Endodermal cell (in vitro differentiated cells): ENCODE measurements around the gene ESRRA. TPM values are rescaled to one million over a fixed set of nuclear protein-coding genes. Genes with fewer than 3 reads are reported as not detected.

Experiments
- DNase-seq: peaks from one replicate; pipeline ENCODE4 v3.0.0-alpha.2; 2017
- H3K27ac ChIP-seq: 2 replicates; pipeline ENCODE4 v1.5.1; 2013; ENCODE audit warnings: mild to moderate bottlenecking, low read depth, low read length, moderate library complexity
- H3K27me3 ChIP-seq: 2 replicates; pipeline ENCODE4 v1.6.1; 2013; ENCODE audit warnings: mild to moderate bottlenecking, low read length, moderate library complexity; ENCODE audit not compliant: insufficient read depth, control insufficient read depth, poor library complexity, severe bottlenecking
- H3K36me3 ChIP-seq: 2 replicates; pipeline ENCODE4 v1.7.0; 2013; ENCODE audit warnings: mild to moderate bottlenecking, low read length, moderate library complexity; ENCODE audit not compliant: control insufficient read depth, insufficient read depth
- H3K4me1 ChIP-seq: one replicate; pipeline ENCODE4 v1.7.0; 2013; ENCODE audit warnings: low read length; ENCODE audit not compliant: control insufficient read depth, insufficient read depth
- H3K4me3 ChIP-seq: 2 replicates; pipeline ENCODE4 v1.5.1; 2013; ENCODE audit warnings: mild to moderate bottlenecking, low read length, moderate library complexity
- H3K9ac ChIP-seq: 2 replicates; pipeline ENCODE4 v1.6.1; 2013; ENCODE audit warnings: mild to moderate bottlenecking, low read length, moderate library complexity; ENCODE audit not compliant: poor library complexity, severe bottlenecking; ENCODE audit errors: extremely low read depth
- H3K9me3 ChIP-seq: 2 replicates; pipeline ENCODE4 v1.6.1; 2013; ENCODE audit warnings: mild to moderate bottlenecking, low read length, moderate library complexity; ENCODE audit not compliant: control insufficient read depth
- H3K27ac Mint-ChIP-seq: 2 replicates; pipeline ENCODE4 v1.8.0; 2020; ENCODE audit warnings: mixed read lengths
- H3K27me3 Mint-ChIP-seq: 2 replicates; pipeline ENCODE4 v1.8.0; 2021; ENCODE audit warnings: mild to moderate bottlenecking, mixed read lengths; ENCODE audit not compliant: insufficient read depth
- H3K36me3 Mint-ChIP-seq: 2 replicates; pipeline ENCODE4 v1.8.0; 2020; ENCODE audit warnings: low read depth, mixed read lengths
- H3K4me1 Mint-ChIP-seq: 2 replicates; pipeline ENCODE4 v1.8.0; 2020; ENCODE audit warnings: mixed read lengths
- H3K4me3 Mint-ChIP-seq: 2 replicates; pipeline ENCODE4 v1.8.0; 2020; ENCODE audit warnings: mild to moderate bottlenecking, moderate library complexity, mixed read lengths
- H3K9me3 Mint-ChIP-seq: 2 replicates; pipeline ENCODE4 v1.8.0; 2020; ENCODE audit warnings: mild to moderate bottlenecking, mixed read lengths
- WGBS, 2 experiments: methylation state at CpG; one replicate each; pipeline versions ENCODE4 v1.1.5 to v1.1.7; 2013; ENCODE audit warnings: missing lambda C conversion rate in 2 of 2, mixed read lengths in 1 of 2; ENCODE audit not compliant: insufficient coverage in 1 of 2, insufficient read length in 1 of 2; 5-methylcytosine and 5-hydroxymethylcytosine counted together
- total RNA-seq, 2 donors: library from RNA; stranded (reverse); fragmentation: NEBNext Ultra II Directional in 1 of 2; extraction: Animal tissue kit (Norgen Biotek cat#: 25700) in 1 of 2; gene quantifications; 2 replicates in 1 of 2; 3 replicates in 1 of 2; pipeline ENCODE4 v1.2.1, GENCODE V29; 2021
- TF ChIP-seq, protein P1 (sequence below): fragments of 200-600 bp; sonication (generic); conservative IDR thresholded peaks from 2 replicates; pipeline ENCODE4 v1.5.0; 2021; ENCODE audit warnings: antibody characterized with exemption, mild to moderate bottlenecking

The ESRRA gene
- total RNA-seq, 2 donors from 2014 or later, result 22.8 to 34.5 TPM

DNA sequence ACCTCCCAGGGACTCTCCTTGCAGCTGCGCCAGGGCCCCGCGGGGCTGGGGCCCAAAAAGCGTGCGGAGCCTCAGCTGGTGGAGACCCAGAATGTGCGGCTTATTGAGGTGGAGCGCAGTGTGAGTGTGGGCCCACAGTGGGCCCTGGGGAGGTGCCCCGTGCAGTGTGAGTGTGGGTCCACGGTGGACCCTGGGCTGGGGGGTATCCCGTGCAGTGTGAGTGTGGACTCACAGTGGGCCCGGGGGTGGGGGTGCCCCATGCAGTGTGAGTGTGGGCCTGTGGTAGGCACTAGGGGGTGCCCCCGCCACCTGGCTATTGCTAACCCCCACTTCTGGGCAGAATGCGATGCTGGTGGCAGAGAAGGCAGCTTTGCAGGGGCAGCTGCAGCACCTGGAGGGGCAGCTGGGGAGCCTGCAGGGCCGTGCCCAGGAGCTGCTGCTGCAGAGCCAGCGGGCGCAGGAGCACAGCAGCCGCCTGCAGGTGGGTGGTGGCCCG, 45.9 kb downstream of the ESRRA start:
- no peak overlapping the region for H3K27ac ChIP-seq
- Mint-ChIP-seq H3K36me3 (no peaks in the 10 kb centered on the region), H3K9me3 (no peaks in the 10 kb centered on the region), H3K27me3 (no peaks in the 10 kb centered on the region), H3K4me3 (no peak overlapping the region), H3K4me1 (peaks cover 4% of the 10 kb centered on the region), H3K27ac (no peak overlapping the region)
- H3K9me3 ChIP-seq, result no peaks in the 10 kb centered on the region
- H3K36me3 ChIP-seq, result no peaks in the 10 kb centered on the region
- H3K9ac ChIP-seq, result no peak overlapping the region
- TF ChIP-seq, protein P1, sequence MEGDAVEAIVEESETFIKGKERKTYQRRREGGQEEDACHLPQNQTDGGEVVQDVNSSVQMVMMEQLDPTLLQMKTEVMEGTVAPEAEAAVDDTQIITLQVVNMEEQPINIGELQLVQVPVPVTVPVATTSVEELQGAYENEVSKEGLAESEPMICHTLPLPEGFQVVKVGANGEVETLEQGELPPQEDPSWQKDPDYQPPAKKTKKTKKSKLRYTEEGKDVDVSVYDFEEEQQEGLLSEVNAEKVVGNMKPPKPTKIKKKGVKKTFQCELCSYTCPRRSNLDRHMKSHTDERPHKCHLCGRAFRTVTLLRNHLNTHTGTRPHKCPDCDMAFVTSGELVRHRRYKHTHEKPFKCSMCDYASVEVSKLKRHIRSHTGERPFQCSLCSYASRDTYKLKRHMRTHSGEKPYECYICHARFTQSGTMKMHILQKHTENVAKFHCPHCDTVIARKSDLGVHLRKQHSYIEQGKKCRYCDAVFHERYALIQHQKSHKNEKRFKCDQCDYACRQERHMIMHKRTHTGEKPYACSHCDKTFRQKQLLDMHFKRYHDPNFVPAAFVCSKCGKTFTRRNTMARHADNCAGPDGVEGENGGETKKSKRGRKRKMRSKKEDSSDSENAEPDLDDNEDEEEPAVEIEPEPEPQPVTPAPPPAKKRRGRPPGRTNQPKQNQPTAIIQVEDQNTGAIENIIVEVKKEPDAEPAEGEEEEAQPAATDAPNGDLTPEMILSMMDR, result no peak
- no peak overlapping the region for H3K4me3 ChIP-seq
- H3K27me3 ChIP-seq, result no peaks in the 10 kb centered on the region
- 91 to 93% methylated on average over 12 to 18 of the region's 18 CpGs for WGBS, 2 experiments
- no peak for DNase-seq
- H3K4me1 ChIP-seq, result peaks cover 4% of the 10 kb centered on the region

DNA sequence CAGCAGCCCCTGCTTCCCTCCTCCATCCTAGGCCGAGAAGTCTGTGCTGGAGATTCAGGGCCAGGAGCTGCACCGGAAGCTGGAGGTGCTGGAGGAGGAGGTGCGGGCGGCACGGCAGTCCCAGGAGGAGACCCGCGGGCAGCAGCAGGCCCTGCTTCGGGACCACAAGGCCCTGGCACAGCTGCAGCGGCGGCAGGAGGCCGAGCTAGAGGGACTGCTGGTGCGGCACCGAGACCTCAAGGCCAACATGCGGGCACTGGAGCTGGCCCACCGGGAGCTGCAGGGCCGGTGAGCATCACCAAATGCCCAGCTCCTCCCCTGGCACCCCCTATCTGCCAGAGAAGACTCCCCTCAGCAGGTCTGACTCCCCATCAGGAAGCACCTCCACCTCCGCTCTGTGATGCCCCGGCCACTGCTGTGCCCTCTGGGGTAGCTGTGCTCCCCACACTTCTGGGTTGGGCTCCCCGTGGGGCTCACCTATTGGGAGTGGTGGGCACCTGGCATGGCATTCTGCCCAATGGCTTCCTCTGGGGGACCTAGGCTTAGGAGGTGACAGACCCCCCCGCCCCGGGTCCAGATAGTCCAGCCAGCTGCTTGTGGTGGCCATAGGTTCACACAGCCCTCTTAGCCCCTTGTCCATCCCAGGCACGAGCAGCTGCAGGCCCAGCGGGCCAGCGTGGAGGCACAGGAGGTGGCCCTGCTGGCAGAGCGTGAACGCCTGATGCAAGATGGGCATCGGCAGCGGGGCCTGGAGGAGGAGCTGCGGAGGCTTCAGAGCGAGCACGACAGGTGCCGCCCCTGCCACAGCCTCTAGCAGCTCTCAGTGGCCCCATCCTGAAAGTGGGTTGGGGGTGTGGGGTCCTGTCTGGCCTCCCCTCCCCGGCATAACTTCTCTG, 47.0 kb downstream of the ESRRA start:
- Mint-ChIP-seq H3K4me3 (no peak overlapping the region), H3K36me3 (no peaks in the 10 kb centered on the region), H3K27me3 (no peaks in the 10 kb centered on the region), H3K4me1 (peaks cover 7% of the 10 kb centered on the region), H3K9me3 (no peaks in the 10 kb centered on the region), H3K27ac (no peak overlapping the region)
- no peaks in the 10 kb centered on the region for H3K27me3 ChIP-seq
- H3K27ac ChIP-seq, result no peak overlapping the region
- 92 to 94% methylated on average over 21 to 33 of the region's 33 CpGs for WGBS, 2 experiments
- DNase-seq, result no peak
- no peaks in the 10 kb centered on the region for H3K9me3 ChIP-seq
- H3K4me3 ChIP-seq, result no peak overlapping the region
- H3K4me1 ChIP-seq, result peaks cover 4% of the 10 kb centered on the region
- H3K9ac ChIP-seq, result no peak overlapping the region
- H3K36me3 ChIP-seq, result no peaks in the 10 kb centered on the region
- TF ChIP-seq, protein P1, result no peak

GRCh38 chr11:64352995-64353714, 47.8 kb downstream of the ESRRA start:
- 85 to 94% methylated on average over 14 to 34 of the region's 34 CpGs for WGBS, 2 experiments
- H3K4me1 ChIP-seq, result peaks cover 4% of the 10 kb centered on the region
- Mint-ChIP-seq H3K4me3 (no peak overlapping the region), H3K4me1 (peaks cover 7% of the 10 kb centered on the region), H3K27me3 (no peaks in the 10 kb centered on the region), H3K9me3 (no peaks in the 10 kb centered on the region), H3K36me3 (no peaks in the 10 kb centered on the region), H3K27ac (no peak overlapping the region)
- no peak overlapping the region for H3K9ac ChIP-seq
- TF ChIP-seq, protein P1, result no peak
- no peaks in the 10 kb centered on the region for H3K27me3 ChIP-seq
- no peaks in the 10 kb centered on the region for H3K9me3 ChIP-seq
- H3K36me3 ChIP-seq, result no peaks in the 10 kb centered on the region
- H3K27ac ChIP-seq, result no peak overlapping the region
- DNase-seq, result no peak
- no peak overlapping the region for H3K4me3 ChIP-seq
